H9 (cell line): Measurements from ENCODE around the gene PAQR3. TPM values are rescaled to one million over a fixed set of nuclear protein-coding genes. Genes with fewer than 3 reads are reported as not detected.

Source experiments
- DNase-seq: peaks from one replicate; pipeline ENCODE4 v3.0.0-alpha.2; 2017
- H2AFZ ChIP-seq: one replicate; pipeline ENCODE4 v1.6.1; 2013; ENCODE audit warnings: mild to moderate bottlenecking, low read length, control low read depth, moderate library complexity
- H2AK5ac ChIP-seq: 2 replicates; pipeline ENCODE4 v1.6.1; 2013; ENCODE audit warnings: low read length, control low read depth, mixed read lengths; ENCODE audit not compliant: insufficient read length
- H2BK120ac ChIP-seq: one replicate; pipeline ENCODE4 v1.6.1; 2013; ENCODE audit warnings: low read depth, mild to moderate bottlenecking, low read length, control low read depth, inconsistent platforms; ENCODE audit not compliant: poor library complexity, severe bottlenecking
- H2BK12ac ChIP-seq: 2 replicates; pipeline ENCODE4 v1.6.1; 2013; ENCODE audit warnings: low read length, control low read depth, mixed read lengths, low read depth; ENCODE audit not compliant: insufficient read length
- H2BK15ac ChIP-seq: 2 replicates; pipeline ENCODE4 v1.6.1; 2013; ENCODE audit warnings: low read depth, low read length, control low read depth
- H2BK20ac ChIP-seq: one replicate; pipeline ENCODE4 v1.6.1; 2013; ENCODE audit warnings: low read depth, mild to moderate bottlenecking, low read length, control low read depth, inconsistent platforms; ENCODE audit not compliant: poor library complexity, severe bottlenecking
- H2BK5ac ChIP-seq: 2 replicates; pipeline ENCODE4 v1.6.1; 2013; ENCODE audit warnings: low read length, control low read depth, mixed read lengths; ENCODE audit not compliant: insufficient read length
- H3K14ac ChIP-seq: 2 replicates; pipeline ENCODE4 v1.6.1; 2013; ENCODE audit warnings: low read length, control low read depth; ENCODE audit not compliant: insufficient read depth
- H3K18ac ChIP-seq: 2 replicates; pipeline ENCODE4 v1.6.1; 2013; ENCODE audit warnings: low read depth, mild to moderate bottlenecking, mixed read lengths, low read length, control low read depth; ENCODE audit not compliant: insufficient read length
- H3K23ac ChIP-seq: 2 replicates; pipeline ENCODE4 v1.6.1; 2013; ENCODE audit warnings: low read length, control low read depth, mixed read lengths, low read depth; ENCODE audit not compliant: insufficient read length
- H3K23me2 ChIP-seq: 2 replicates; pipeline ENCODE4 v1.6.1; 2013; ENCODE audit warnings: low read depth, mild to moderate bottlenecking, mixed read lengths, low read length, control low read depth; ENCODE audit not compliant: insufficient read length, poor library complexity, severe bottlenecking
- H3K27ac ChIP-seq: 2 replicates; pipeline ENCODE4 v1.5.1; 2013; ENCODE audit warnings: low read length, control low read depth, mixed read lengths, low read depth; ENCODE audit not compliant: insufficient read length
- H3K27me3 ChIP-seq: 2 replicates; pipeline ENCODE4 v1.6.1; 2013; ENCODE audit warnings: low read length, control low read depth, inconsistent platforms; ENCODE audit not compliant: insufficient read depth
- H3K4ac ChIP-seq: 2 replicates; pipeline ENCODE4 v1.6.1; 2013; ENCODE audit warnings: low read depth, mild to moderate bottlenecking, control low read depth, inconsistent platforms, low read length, moderate library complexity
- H3K4me1 ChIP-seq: 2 replicates; pipeline ENCODE4 v1.6.1; 2013; ENCODE audit warnings: low read length, control low read depth, inconsistent platforms; ENCODE audit not compliant: insufficient read depth
- H3K4me2 ChIP-seq: 2 replicates; pipeline ENCODE4 v1.6.1; 2013; ENCODE audit warnings: low read length, control low read depth, mixed read lengths; ENCODE audit not compliant: insufficient read length, insufficient read depth
- H3K56ac ChIP-seq: 2 replicates; pipeline ENCODE4 v1.6.1; 2013; ENCODE audit warnings: low read depth, mild to moderate bottlenecking, mixed read lengths, low read length, control low read depth; ENCODE audit not compliant: insufficient read length
- H3K79me1 ChIP-seq: 2 replicates; pipeline ENCODE4 v1.6.1; 2013; ENCODE audit warnings: low read depth, mild to moderate bottlenecking, moderate library complexity, low read length, control low read depth, inconsistent platforms; ENCODE audit not compliant: insufficient read depth, poor library complexity, severe bottlenecking
- H3K79me2 ChIP-seq: 2 replicates; pipeline ENCODE4 v1.6.1; 2013; ENCODE audit warnings: low read length, control low read depth, inconsistent platforms; ENCODE audit not compliant: insufficient read depth
- H3K9ac ChIP-seq: 2 replicates; pipeline ENCODE4 v1.6.1; 2013; ENCODE audit warnings: low read length, control low read depth, mixed read lengths; ENCODE audit not compliant: insufficient read length; ENCODE audit errors: extremely low read depth
- H3K9me3 ChIP-seq: one replicate; pipeline ENCODE4 v1.6.1; 2013; ENCODE audit warnings: low read depth, low read length, inconsistent platforms; ENCODE audit not compliant: control insufficient read depth
- H3T11ph ChIP-seq: one replicate; pipeline ENCODE4 v1.6.1; 2013; ENCODE audit warnings: mild to moderate bottlenecking, low read length, control low read depth, inconsistent platforms
- H4K20me1 ChIP-seq: one replicate; pipeline ENCODE4 v1.6.1; 2013; ENCODE audit not compliant: control insufficient read depth, insufficient read length, insufficient read depth
- H4K5ac ChIP-seq: 2 replicates; pipeline ENCODE4 v1.6.1; 2013; ENCODE audit warnings: low read depth, mild to moderate bottlenecking, mixed read lengths, low read length, control low read depth; ENCODE audit not compliant: insufficient read length
- H4K8ac ChIP-seq: replicated peaks from 2 replicates; pipeline ENCODE4 v1.6.1; 2013; ENCODE audit warnings: low read length, control low read depth, mixed read lengths, low read depth; ENCODE audit not compliant: insufficient read length
- H4K91ac ChIP-seq: 2 replicates; pipeline ENCODE4 v1.6.1; 2013; ENCODE audit warnings: low read depth, mild to moderate bottlenecking, moderate library complexity, mixed read lengths, low read length, control low read depth; ENCODE audit not compliant: insufficient read length
- H3K27ac Mint-ChIP-seq, 3 experiments: 2 replicates in 2 of 3; 3 replicates in 1 of 3; pipeline ENCODE4 v1.8.0; 2020 to 2021; ENCODE audit warnings: mixed read lengths in 3 of 3, mild to moderate bottlenecking in 1 of 3, moderate library complexity in 1 of 3
- H3K27me3 Mint-ChIP-seq: 2 replicates; pipeline ENCODE4 v1.8.0; 2021; ENCODE audit warnings: low read depth, mild to moderate bottlenecking, moderate library complexity, mixed read lengths
- H3K36me3 Mint-ChIP-seq, 3 experiments: 2 replicates in 2 of 3; 3 replicates in 1 of 3; pipeline ENCODE4 v1.8.0; 2020 to 2021; ENCODE audit warnings: low read depth in 3 of 3, mixed read lengths in 3 of 3; ENCODE audit not compliant: insufficient read depth in 1 of 3
- H3K4me1 Mint-ChIP-seq, 2 experiments: 2 replicates each; pipeline ENCODE4 v1.8.0; 2020; ENCODE audit warnings: mixed read lengths in 2 of 2
- H3K4me3 Mint-ChIP-seq, 2 experiments: 2 replicates in 1 of 2; 3 replicates in 1 of 2; pipeline ENCODE4 v1.8.0; 2020 to 2021; ENCODE audit warnings: mild to moderate bottlenecking in 2 of 2, mixed read lengths in 2 of 2, moderate library complexity in 1 of 2
- H3K9me3 Mint-ChIP-seq, 2 experiments: 2 replicates in 1 of 2; 3 replicates in 1 of 2; pipeline ENCODE4 v1.8.0; 2020; ENCODE audit warnings: mild to moderate bottlenecking in 2 of 2, mixed read lengths in 2 of 2, moderate library complexity in 1 of 2
- CTCF ChIP-seq: fragments of 200-600 bp; sonication (generic); conservative IDR thresholded peaks from 3 replicates; pipeline ENCODE4 v1.8.0; 2021; ENCODE audit warnings: antibody characterized with exemption, mild to moderate bottlenecking
- WGBS: extraction: QIAGEN DNeasy Blood & Tissue Kit; methylation state at CpG from one replicate; pipeline ENCODE4 v1.1.7; 2013; ENCODE audit warnings: missing lambda C conversion rate, low lambda C conversion rate, mixed read lengths; ENCODE audit not compliant: insufficient read length; ENCODE audit errors: extremely low coverage; 5-methylcytosine and 5-hydroxymethylcytosine counted together
- total RNA-seq: library from RNA; stranded (reverse); gene quantifications from 2 replicates; pipeline ENCODE4 v1.2.1, GENCODE V29; 2021

Gene PAQR3
- total RNA-seq, 1 experiment from 2014 or later: 26.3 TPM

GRCh38 chr4:78936989-78937388 lies 2.2 kb downstream of the PAQR3 start:
- H2BK120ac ChIP-seq: no peak overlapping the region
- no CpG with 5 or more reads among the region's 4 CpGs for WGBS
- H2BK12ac ChIP-seq: no peak overlapping the region
- no peak overlapping the region; a peak in 1 of 5 replicates for H3K4me3 Mint-ChIP-seq
- H3K27me3 Mint-ChIP-seq: peaks cover 19% of the 10 kb centered on the region
- H3K27me3 ChIP-seq: no peaks in the 10 kb centered on the region; the same call in 1 of the 2 replicates
- H4K8ac ChIP-seq: no peak overlapping the region
- H2BK5ac ChIP-seq: no peak overlapping the region
- DNase-seq: no peak
- H3K79me1 ChIP-seq: no peaks in the 10 kb centered on the region
- H2BK15ac ChIP-seq: no peak overlapping the region
- no peak overlapping the region for H3K9ac ChIP-seq
- peaks cover 26 to 28% of the 10 kb centered on the region in 2 experiments for H3K4me1 Mint-ChIP-seq
- no peak overlapping the region for H2AFZ ChIP-seq
- H2AK5ac ChIP-seq: no peak overlapping the region
- H4K91ac ChIP-seq: no peak overlapping the region
- H3K36me3 Mint-ChIP-seq: peaks cover 0 to 3% (median 2%) of the 10 kb centered on the region in 3 experiments; a peak in 3 of 7 replicates
- peaks cover 6% of the 10 kb centered on the region for H3K23me2 ChIP-seq
- no peak overlapping the region for H3K14ac ChIP-seq
- H3K27ac Mint-ChIP-seq: 0 out of 7 replicates have a peak overlapping the region, but pooled peaks of 2 of the 3 experiments have one; percentile 17 to 30
- H2BK20ac ChIP-seq: no peak overlapping the region
- no peaks in the 10 kb centered on the region for H4K20me1 ChIP-seq
- H4K5ac ChIP-seq: no peak overlapping the region
- no peaks in the 10 kb centered on the region; the same call in 1 of the 2 replicates for H3K79me2 ChIP-seq
- H3T11ph ChIP-seq: no peak overlapping the region
- no peak overlapping the region for H3K4ac ChIP-seq
- no peak overlapping the region for H3K27ac ChIP-seq
- H3K4me1 ChIP-seq: peaks cover 13% of the 10 kb centered on the region; the same call in 1 of the 2 replicates
- H3K4me2 ChIP-seq: peak overlapping the region; percentile 56
- no peaks in the 10 kb centered on the region for H3K9me3 ChIP-seq
- no peak overlapping the region for H3K23ac ChIP-seq
- no peaks in the 10 kb centered on the region for H3K9me3 Mint-ChIP-seq
- TF ChIP-seq CTCF: no peak
- no peak overlapping the region for H3K18ac ChIP-seq
- H3K56ac ChIP-seq: no peak overlapping the region
